Measurements from ENCODE around the gene VPS51.

- TF ChIP-seq TAF1 (IDR thresholded peaks at IDR 0.05; ENCODE audit: borderline replicate concordance, insufficient read depth, low read length) (no peak), POLR2AphosphoS5 (IDR thresholded peaks at IDR 0.05; ENCODE audit: low read depth, low read length) (no peak), REST (IDR thresholded peaks at IDR 0.05; ENCODE audit: insufficient read depth in 1 of 2, low read depth in 2 of 2, low read length in 2 of 2) (no peak)
Measured at GRCh38 chr11:65066315-65066714, 29.7 kb upstream of the VPS51 start.
